ENCODE results near the gene CLEC5A. TPM values are rescaled to one million over a fixed set of nuclear protein-coding genes. Genes with fewer than 3 reads are reported as not detected.

CLEC5A gene
- total and polyA plus RNA-seq, 2 of the 8 experiments (the other 6 are each of a cell fraction or from before 2014, with no cell fraction given) = not detected

DNA sequence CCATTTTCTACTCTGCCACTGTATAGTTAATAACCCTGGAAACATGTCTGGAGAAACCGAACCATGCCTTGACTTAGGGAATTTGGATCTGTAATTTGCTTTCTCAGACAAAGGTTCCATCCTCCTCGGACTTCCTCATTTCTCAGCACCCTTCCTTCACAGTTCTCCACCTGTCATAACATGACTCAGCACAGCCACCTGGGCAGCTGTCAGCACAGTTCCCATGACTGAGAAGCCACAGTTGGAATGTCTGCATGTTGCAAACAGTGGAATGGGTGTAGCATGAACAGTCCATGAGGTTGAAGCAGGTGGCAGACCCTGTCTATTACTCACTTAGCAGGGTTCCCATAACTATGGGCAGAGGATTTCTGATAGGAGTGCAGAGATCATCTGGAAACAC, 31.2 kb downstream of the CLEC5A start:
- H3K27ac ChIP-seq (ENCODE audit: low read depth, low read length) = no peak overlapping the region
- H3K23me2 ChIP-seq (ENCODE audit: low read depth, low read length) = no peaks in the 10 kb centered on the region
- H4K20me1 ChIP-seq (replicated peaks in 1 of 2; ENCODE audit: control insufficient read depth in 1 of 2, insufficient read depth in 2 of 2, low read length in 2 of 2) = no peaks in the 10 kb centered on the region
- H3K4me3 ChIP-seq (ENCODE audit: extremely low read depth in 1 of 4, insufficient read depth in 2 of 4, low read depth in 3 of 4, low read length in 4 of 4) = no peak overlapping the region
- no peak overlapping the region for H3K4me2 ChIP-seq (ENCODE audit: insufficient read depth in 1 of 2, low read depth in 2 of 2, low read length in 2 of 2)
- WGBS, 2 experiments (ENCODE audit: extremely low coverage in 1 of 2, insufficient coverage in 1 of 2, insufficient read length in 1 of 2, insufficient replicate concordance in 2 of 2, low coverage in 1 of 2, low lambda C conversion rate in 2 of 2, missing lambda C conversion rate in 1 of 2) = 90% methylated on average over 2 of the region's 2 CpGs; no CpG with 5 or more reads in 1 of the 2 experiments
- H3K27me3 ChIP-seq (replicated peaks in 1 of 4; ENCODE audit: control insufficient read depth in 3 of 4, extremely low read depth in 1 of 4, insufficient read depth in 3 of 4, low read length in 3 of 4) = no peaks in the 10 kb centered on the region; a peak in 1 of 7 replicates
- H4K91ac ChIP-seq (replicated peaks; ENCODE audit: insufficient read length, low read length) = no peak overlapping the region
- H3K56ac ChIP-seq (replicated peaks; ENCODE audit: insufficient read length, low read depth, low read length) = no peak overlapping the region
- no peaks in the 10 kb centered on the region for H3K36me3 ChIP-seq (ENCODE audit: control insufficient read depth in 2 of 4, insufficient read depth in 4 of 4, low read length in 3 of 4)
- H3K4ac ChIP-seq (replicated peaks; ENCODE audit: insufficient read length, low read depth, low read length) = no peak overlapping the region
- no peak overlapping the region for H3K9ac ChIP-seq (replicated peaks in 1 of 4; ENCODE audit: extremely low read depth in 1 of 4, low read depth in 3 of 4, low read length in 3 of 4)
- H3K79me2 ChIP-seq (ENCODE audit: control insufficient read depth in 1 of 2, insufficient read depth in 2 of 2, low read length in 2 of 2) = no peaks in the 10 kb centered on the region
- H4K8ac ChIP-seq (ENCODE audit: extremely low read depth, insufficient read depth, low read length) = no peak overlapping the region
- no peaks in the 10 kb centered on the region for H3K4me1 ChIP-seq (replicated peaks in 1 of 4; ENCODE audit: control insufficient read depth in 3 of 4, insufficient read depth in 4 of 4, low read length in 3 of 4)
- FAIRE-seq (no peak), DNase-seq (ENCODE audit: low read depth in 1 of 2, low spot score in 2 of 2) (no peak)
- H3K79me1 ChIP-seq (ENCODE audit: low read depth, low read length) = no peaks in the 10 kb centered on the region
- no peak overlapping the region for H3K23ac ChIP-seq (ENCODE audit: insufficient read length)
- ChIA-PET POLR2A (ENCODE audit: partially characterized antibody) (no interaction called here), CTCF (ENCODE audit: partially characterized antibody) (interaction anchor here (2.4 kb wide), 1 partner anchor 59 kb away, joined by 5 read pairs; the partner anchor contains the start of gene TAS2R38)
- no peaks in the 10 kb centered on the region for H3K9me3 ChIP-seq (ENCODE audit: insufficient read depth in 2 of 2, low read depth in 1 of 2, low read length in 1 of 2)
- no peak overlapping the region for H2BK12ac ChIP-seq (ENCODE audit: low read depth, low read length)
- H2BK20ac ChIP-seq (ENCODE audit: low read length) = no peak overlapping the region
- no peak overlapping the region for H3K18ac ChIP-seq (ENCODE audit: extremely low read depth, low read length)
- no peak overlapping the region for H4K5ac ChIP-seq (ENCODE audit: insufficient read length, low read depth, low read length)
- TF ChIP-seq BACH1 (IDR thresholded peaks at IDR 0.05; ENCODE audit: low read length) (peak; percentile 81), SIX5 (IDR thresholded peaks at IDR 0.05; ENCODE audit: low read depth, low read length) (no peak)
- H2AFZ ChIP-seq (ENCODE audit: low read length) = no peak overlapping the region
- no peak overlapping the region for H2AK5ac ChIP-seq (ENCODE audit: low read depth, low read length)
- H2BK15ac ChIP-seq (ENCODE audit: low read length) = no peak overlapping the region
- H2BK120ac ChIP-seq (replicated peaks; ENCODE audit: low read depth, low read length) = no peak overlapping the region
- H2BK5ac ChIP-seq (ENCODE audit: low read depth, low read length) = no peak overlapping the region
- H3K14ac ChIP-seq (ENCODE audit: insufficient read length) = no peak overlapping the region
